Fibroblast of lung (primary cell): ENCODE results near the gene NRG4. TPM values are rescaled to one million over a fixed set of nuclear protein-coding genes. Genes with fewer than 3 reads are reported as not detected.
"Not testable (repeated sequence)": the region's sequence is repeated elsewhere in the genome, so short reads cannot be mapped to it uniquely, and the experiment has no call there.

Experiments used
- DNase-seq, 2 donors: peaks; one replicate each; pipeline versions ENCODE4 v3.0.0 to v3.0.0-alpha.2; 2010; ENCODE audit warnings: low read depth in 2 of 2
- H2AFZ ChIP-seq: 2 replicates; pipeline ENCODE4 v1.5.1; 2012; ENCODE audit warnings: low read length, control low read depth, inconsistent platforms
- H3K27ac ChIP-seq: 2 replicates; pipeline ENCODE4 v1.5.1; 2011; ENCODE audit warnings: low read length, control low read depth; ENCODE audit not compliant: insufficient read depth
- H3K27me3 ChIP-seq: 2 replicates; pipeline ENCODE4 v1.5.1; 2011; ENCODE audit warnings: mild to moderate bottlenecking, low read length; ENCODE audit not compliant: control insufficient read depth, insufficient read depth
- H3K36me3 ChIP-seq: 2 replicates; pipeline ENCODE4 v1.5.1; 2011; ENCODE audit warnings: low read length; ENCODE audit not compliant: control insufficient read depth, insufficient read depth
- H3K4me1 ChIP-seq: 2 replicates; pipeline ENCODE4 v1.5.1; 2011; ENCODE audit warnings: low read length; ENCODE audit not compliant: control insufficient read depth, insufficient read depth; ENCODE audit errors: extremely low read depth
- H3K4me2 ChIP-seq: 2 replicates; pipeline ENCODE4 v1.5.1; 2011; ENCODE audit warnings: low read length, control low read depth; ENCODE audit not compliant: insufficient read depth; ENCODE audit errors: extremely low read depth
- H3K4me3 ChIP-seq, 4 experiments: fragments of 200-600 bp in 1 of 4; sonication (generic) in 1 of 4; replicated peaks in 1 of 4; 2 replicates each; pipeline ENCODE4 v1.5.1; 2011 to 2016; ENCODE audit warnings: low read length in 4 of 4, low read depth in 3 of 4, mild to moderate bottlenecking in 3 of 4, control low read depth in 2 of 4, inconsistent platforms in 1 of 4, mixed read lengths in 1 of 4; ENCODE audit not compliant: insufficient read depth in 1 of 4; ENCODE audit errors: control extremely low read depth in 1 of 4
- H3K79me2 ChIP-seq: 2 replicates; pipeline ENCODE4 v1.5.1; 2012; ENCODE audit warnings: mild to moderate bottlenecking, low read length, inconsistent platforms; ENCODE audit not compliant: control insufficient read depth, insufficient read depth
- H3K9ac ChIP-seq: 2 replicates; pipeline ENCODE4 v1.5.1; 2011; ENCODE audit warnings: mild to moderate bottlenecking, low read length, control low read depth; ENCODE audit not compliant: insufficient read depth
- H3K9me3 ChIP-seq: 2 replicates; pipeline ENCODE4 v1.5.1; 2012; ENCODE audit warnings: low read depth, low read length; ENCODE audit not compliant: control insufficient read depth, insufficient read depth
- H4K20me1 ChIP-seq: 2 replicates; pipeline ENCODE4 v1.5.1; 2011; ENCODE audit warnings: low read length; ENCODE audit not compliant: control insufficient read depth, insufficient read depth; ENCODE audit errors: extremely low read depth
- EZH2 ChIP-seq: IDR thresholded peaks from 2 replicates; pipeline ENCODE4 v1.5.1; 2012; ENCODE audit warnings: low read length, control low read depth, mild to moderate bottlenecking; ENCODE audit errors: missing control alignments
- polyA plus RNA-seq, 2 donors: library from polyadenylated mRNA; depleted of rRNA in 1 of 2; stranded (reverse) in 1 of 2; unstranded in 1 of 2; fragments of >200 nt; gene quantifications; 2 replicates each; pipeline ENCODE4 v1.2.1, GENCODE V29; 2011 to 2012; ENCODE audit warnings: missing spikeins in 1 of 2
- total RNA-seq: library from RNA; depleted of rRNA; stranded (reverse); fragments of >200 nt; gene quantifications from 2 replicates; pipeline ENCODE4 v1.2.1, GENCODE V29; 2014
- TF ChIP-seq, protein P1 (sequence below), 2 donors: IDR thresholded peaks in 1 of 2; conservative IDR thresholded peaks in 1 of 2; 1 replicate in 1 of 2; 2 replicates in 1 of 2; pipeline ENCODE4 v1.5.1; 2011 to 2012; ENCODE audit warnings: low read length in 2 of 2, control low read depth in 1 of 2, inconsistent platforms in 1 of 2, low read depth in 1 of 2, mild to moderate bottlenecking in 1 of 2

NRG4 gene
- total and polyA plus RNA-seq, 2 donors (not counting 1 experiment from before 2014, with no cell fraction given): 0.01 TPM; not detected in 1

DNA sequence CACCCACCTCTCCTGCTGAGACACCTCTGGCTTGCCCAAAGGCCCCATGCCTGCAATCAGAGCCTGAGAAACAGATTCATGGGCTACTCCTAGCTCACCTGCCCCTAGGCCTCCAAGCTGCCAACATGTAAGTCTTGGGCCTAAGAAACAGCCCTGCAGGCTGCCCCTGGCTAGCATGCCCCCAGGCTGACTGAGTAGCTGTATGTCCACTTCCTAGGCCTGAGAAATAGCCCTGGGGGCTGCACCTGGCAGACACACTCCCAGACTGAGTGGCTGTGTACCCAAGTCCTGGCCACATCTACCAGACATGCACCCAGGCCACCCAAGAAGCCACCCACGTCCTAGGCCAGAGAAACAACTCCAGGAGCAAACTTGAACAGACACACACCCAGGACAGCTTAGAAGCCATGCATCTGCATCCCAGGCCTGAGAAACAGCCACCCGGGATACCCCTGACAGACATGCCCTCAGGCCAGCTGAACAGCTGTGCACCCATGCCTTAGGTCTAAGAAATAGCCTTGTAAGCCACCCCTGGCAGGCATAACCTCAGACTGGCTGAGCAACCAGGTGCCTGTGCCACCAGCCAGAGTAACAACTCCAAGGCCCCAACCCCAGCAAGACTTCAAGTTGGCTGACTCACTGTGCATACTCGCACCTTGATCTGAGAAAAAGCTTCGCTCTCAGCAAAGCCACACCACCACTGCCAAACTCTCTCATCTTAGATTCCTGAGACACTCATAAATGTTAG, 12.0 kb upstream of the NRG4 start:
- no peak overlapping the region for H3K4me3 ChIP-seq
- no peaks in the 10 kb centered on the region for H4K20me1 ChIP-seq
- no peak overlapping the region for H3K9ac ChIP-seq
- H2AFZ ChIP-seq: no peak overlapping the region
- no peak overlapping the region for H3K27ac ChIP-seq
- H3K9me3 ChIP-seq: no peaks in the 10 kb centered on the region
- TF ChIP-seq EZH2: no peak
- TF ChIP-seq, protein P1, sequence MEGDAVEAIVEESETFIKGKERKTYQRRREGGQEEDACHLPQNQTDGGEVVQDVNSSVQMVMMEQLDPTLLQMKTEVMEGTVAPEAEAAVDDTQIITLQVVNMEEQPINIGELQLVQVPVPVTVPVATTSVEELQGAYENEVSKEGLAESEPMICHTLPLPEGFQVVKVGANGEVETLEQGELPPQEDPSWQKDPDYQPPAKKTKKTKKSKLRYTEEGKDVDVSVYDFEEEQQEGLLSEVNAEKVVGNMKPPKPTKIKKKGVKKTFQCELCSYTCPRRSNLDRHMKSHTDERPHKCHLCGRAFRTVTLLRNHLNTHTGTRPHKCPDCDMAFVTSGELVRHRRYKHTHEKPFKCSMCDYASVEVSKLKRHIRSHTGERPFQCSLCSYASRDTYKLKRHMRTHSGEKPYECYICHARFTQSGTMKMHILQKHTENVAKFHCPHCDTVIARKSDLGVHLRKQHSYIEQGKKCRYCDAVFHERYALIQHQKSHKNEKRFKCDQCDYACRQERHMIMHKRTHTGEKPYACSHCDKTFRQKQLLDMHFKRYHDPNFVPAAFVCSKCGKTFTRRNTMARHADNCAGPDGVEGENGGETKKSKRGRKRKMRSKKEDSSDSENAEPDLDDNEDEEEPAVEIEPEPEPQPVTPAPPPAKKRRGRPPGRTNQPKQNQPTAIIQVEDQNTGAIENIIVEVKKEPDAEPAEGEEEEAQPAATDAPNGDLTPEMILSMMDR (conservative IDR thresholded peaks at IDR 0.05 in 1 of 2, IDR thresholded peaks at IDR 0.05 in 1 of 2; ENCODE audit: low read depth in 1 of 2, low read length in 2 of 2): no peak
- no peaks in the 10 kb centered on the region for H3K36me3 ChIP-seq
- no peaks in the 10 kb centered on the region for H3K79me2 ChIP-seq
- H3K4me2 ChIP-seq: no peak overlapping the region
- no peak for DNase-seq
- H3K4me1 ChIP-seq: no peaks in the 10 kb centered on the region
- no peaks in the 10 kb centered on the region for H3K27me3 ChIP-seq

- not testable (repeated sequence) for H3K4me3 ChIP-seq, H3K4me2 ChIP-seq, DNase-seq, H3K4me1 ChIP-seq, H3K27me3 ChIP-seq, H3K79me2 ChIP-seq, H3K27ac ChIP-seq, H2AFZ ChIP-seq, H4K20me1 ChIP-seq, H3K9me3 ChIP-seq, H3K36me3 ChIP-seq, H3K9ac ChIP-seq
Measured at GRCh38 chr15:76013470-76013869, 1.2 kb upstream of the NRG4 start.

GRCh38 chr15:76010613-76011012, 1.6 kb downstream of the NRG4 start:
- no peak for DNase-seq
- Histone ChIP-seq H3K9ac (no peak overlapping the region), H4K20me1 (no peaks in the 10 kb centered on the region), H3K4me3 (no peak overlapping the region), H3K27me3 (no peaks in the 10 kb centered on the region), H3K79me2 (no peaks in the 10 kb centered on the region), H2AFZ (no peak overlapping the region), H3K27ac (no peak overlapping the region), H3K4me2 (no peak overlapping the region), H3K9me3 (no peaks in the 10 kb centered on the region), H3K36me3 (no peaks in the 10 kb centered on the region), H3K4me1 (no peaks in the 10 kb centered on the region)
- TF ChIP-seq, protein P1 (conservative IDR thresholded peaks at IDR 0.05 in 1 of 2, IDR thresholded peaks at IDR 0.05 in 1 of 2; ENCODE audit: low read depth in 1 of 2, low read length in 2 of 2): no peak
- TF ChIP-seq EZH2: no peak
